Activated naive CD4-positive, alpha-beta T cell treated with anti-CD3 and anti-CD28 coated beads, Interleukin-2, amount 50 U/mL, for 24 hours (primary cell): ENCODE data around the gene FCHSD2.
A peak's percentile ranks its signal among the peaks of the same experiment; 100 is the strongest.

Experiments used
- H3K27ac Mint-ChIP-seq: one replicate; pipeline ENCODE4 v1.8.0; 2021; ENCODE audit warnings: mild to moderate bottlenecking, mixed read lengths
- H3K27me3 Mint-ChIP-seq: one replicate; pipeline ENCODE4 v1.8.0; 2021; ENCODE audit warnings: mixed read lengths
- H3K36me3 Mint-ChIP-seq: one replicate; pipeline ENCODE4 v1.8.0; 2021; ENCODE audit warnings: mixed read lengths
- H3K4me1 Mint-ChIP-seq: one replicate; pipeline ENCODE4 v1.8.0; 2021; ENCODE audit warnings: mixed read lengths
- H3K4me3 Mint-ChIP-seq: one replicate; pipeline ENCODE4 v1.8.0; 2021; ENCODE audit warnings: mild to moderate bottlenecking, mixed read lengths
- H3K9me3 Mint-ChIP-seq: one replicate; pipeline ENCODE4 v1.8.0; 2021; ENCODE audit warnings: mixed read lengths

FCHSD2 gene

DNA sequence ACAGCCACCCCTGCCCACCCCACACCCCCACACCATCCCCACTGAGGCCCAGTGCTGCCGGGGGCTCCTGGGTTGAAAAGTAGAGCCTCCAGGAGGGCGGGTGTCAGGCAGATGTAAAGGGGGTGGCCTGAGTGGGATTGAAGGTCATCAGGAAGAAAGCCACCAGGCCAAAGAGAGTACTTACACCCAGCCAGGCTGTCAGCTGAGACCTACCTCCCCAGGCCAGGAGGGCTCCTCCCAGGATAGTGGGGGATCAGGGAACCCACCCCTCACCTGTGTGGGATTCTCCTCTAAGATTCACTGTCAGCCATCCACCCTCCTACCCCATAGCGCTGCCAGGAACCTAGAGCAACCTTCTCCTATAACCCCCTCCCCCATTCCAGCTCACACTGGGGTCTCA, 17.2 kb upstream of the FCHSD2 start:
- Mint-ChIP-seq H3K9me3 (no peaks in the 10 kb centered on the region), H3K27ac (no peak overlapping the region), H3K27me3 (no peaks in the 10 kb centered on the region), H3K4me1 (peaks cover 26% of the 10 kb centered on the region), H3K4me3 (no peak overlapping the region), H3K36me3 (no peaks in the 10 kb centered on the region)

GRCh38 chr11:73158356-73159051, 16.4 kb upstream of the FCHSD2 start:
- Mint-ChIP-seq H3K9me3 (no peaks in the 10 kb centered on the region), H3K36me3 (no peaks in the 10 kb centered on the region), H3K4me1 (peaks cover 34% of the 10 kb centered on the region), H3K27ac (no peak overlapping the region), H3K27me3 (no peaks in the 10 kb centered on the region), H3K4me3 (no peak overlapping the region)

GRCh38 chr11:73157101-73158010, 15.2 kb upstream of the FCHSD2 start:
- no peaks in the 10 kb centered on the region for H3K36me3 Mint-ChIP-seq
- H3K4me3 Mint-ChIP-seq = no peak overlapping the region
- peak overlapping the region; percentile 62 for H3K27ac Mint-ChIP-seq

GRCh38 chr11:73156686-73157085, 14.6 kb upstream of the FCHSD2 start:
- Mint-ChIP-seq H3K27me3 (no peaks in the 10 kb centered on the region), H3K4me3 (no peak overlapping the region), H3K36me3 (no peaks in the 10 kb centered on the region), H3K27ac (peak overlapping the region; percentile 35), H3K9me3 (no peaks in the 10 kb centered on the region), H3K4me1 (peaks cover 49% of the 10 kb centered on the region)

More at GRCh38 chr11:73157101-73158010, 15.2 kb upstream of the FCHSD2 start:
- no peaks in the 10 kb centered on the region for H3K9me3 Mint-ChIP-seq
- H3K4me1 Mint-ChIP-seq = peaks cover 45% of the 10 kb centered on the region
- H3K27me3 Mint-ChIP-seq = no peaks in the 10 kb centered on the region

DNA sequence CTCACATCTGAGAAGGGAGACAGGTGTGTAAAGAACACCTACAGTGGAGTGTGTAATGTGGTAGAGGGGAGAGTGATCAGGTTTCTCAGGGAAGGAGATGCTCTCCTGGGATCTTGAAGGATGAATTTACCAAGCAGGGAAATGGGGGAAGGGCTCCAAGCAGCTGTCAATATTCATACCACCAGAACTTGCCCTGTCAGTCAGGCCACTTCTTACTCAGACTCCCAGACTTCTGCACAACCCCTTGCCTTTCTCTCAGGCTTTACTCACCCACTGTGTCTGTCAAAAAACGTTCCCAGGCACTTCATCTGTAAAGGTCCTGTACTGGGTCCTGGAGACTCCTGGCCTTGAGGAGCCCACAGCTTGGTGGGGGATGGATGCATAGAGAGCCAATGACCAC, 14.0 kb upstream of the FCHSD2 start:
- H3K27ac Mint-ChIP-seq = no peak overlapping the region
- no peak overlapping the region for H3K4me3 Mint-ChIP-seq
- H3K36me3 Mint-ChIP-seq = no peaks in the 10 kb centered on the region
- no peaks in the 10 kb centered on the region for H3K9me3 Mint-ChIP-seq
- H3K4me1 Mint-ChIP-seq = peaks cover 53% of the 10 kb centered on the region
- H3K27me3 Mint-ChIP-seq = no peaks in the 10 kb centered on the region

DNA sequence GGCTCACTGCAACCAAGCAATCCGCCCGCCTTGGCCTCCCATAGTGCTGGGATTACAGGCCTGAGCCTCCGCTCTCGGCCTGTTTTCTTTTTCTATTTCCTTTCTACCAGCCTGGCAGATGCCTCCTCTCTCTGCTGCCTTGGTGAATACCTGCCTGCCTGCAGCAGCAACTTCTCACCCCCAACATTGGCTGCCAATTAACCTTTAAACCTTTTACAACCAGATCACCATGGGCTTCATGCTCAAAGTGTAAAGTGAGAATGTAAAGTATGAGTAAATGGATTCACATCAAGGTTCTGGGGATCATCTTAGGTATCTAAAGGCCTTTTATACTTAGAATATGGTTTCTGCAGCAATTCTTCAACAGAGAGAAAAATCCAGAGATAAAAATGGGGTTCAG, 13.0 kb upstream of the FCHSD2 start:
- H3K27me3 Mint-ChIP-seq = no peaks in the 10 kb centered on the region
- no peaks in the 10 kb centered on the region for H3K36me3 Mint-ChIP-seq
- H3K27ac Mint-ChIP-seq = peak overlapping the region; percentile 90
- peak overlapping the region; percentile 31 for H3K4me3 Mint-ChIP-seq
- peaks cover 63% of the 10 kb centered on the region for H3K4me1 Mint-ChIP-seq
- H3K9me3 Mint-ChIP-seq = no peaks in the 10 kb centered on the region

DNA sequence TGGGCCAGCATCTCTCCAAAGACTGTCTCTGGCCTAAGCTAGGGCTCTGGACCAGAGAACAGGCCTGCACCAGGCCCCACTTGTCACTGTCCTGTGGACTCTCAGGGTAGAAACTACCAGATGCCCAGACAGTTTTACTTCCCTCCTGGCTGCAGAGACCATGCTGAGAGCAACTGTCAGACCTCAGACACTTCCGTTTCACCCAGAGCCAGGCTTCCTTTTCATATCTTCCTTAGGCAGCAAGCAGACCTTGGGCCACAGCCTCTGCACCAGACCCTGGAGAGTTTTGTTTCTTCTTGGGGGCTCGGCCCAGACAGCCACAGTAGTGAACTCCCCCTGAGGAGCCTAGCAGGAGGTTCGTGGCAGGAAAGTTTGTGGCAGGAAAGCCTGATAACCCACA, 12.1 kb upstream of the FCHSD2 start:
- peak overlapping the region; percentile 76 for H3K27ac Mint-ChIP-seq
- no peaks in the 10 kb centered on the region for H3K9me3 Mint-ChIP-seq

GRCh38 chr11:73152861-73153483, 10.9 kb upstream of the FCHSD2 start:
- no peaks in the 10 kb centered on the region for H3K9me3 Mint-ChIP-seq
- H3K27ac Mint-ChIP-seq = peak overlapping the region; percentile 76
- H3K27me3 Mint-ChIP-seq = no peaks in the 10 kb centered on the region
- H3K4me1 Mint-ChIP-seq = peaks cover 66% of the 10 kb centered on the region
- H3K4me3 Mint-ChIP-seq = peak overlapping the region; percentile 0
- no peaks in the 10 kb centered on the region for H3K36me3 Mint-ChIP-seq

More for the DNA sequence above, 12.1 kb upstream of the FCHSD2 start:
- Mint-ChIP-seq H3K4me3 (peak overlapping the region; percentile 48), H3K27me3 (no peaks in the 10 kb centered on the region), H3K36me3 (no peaks in the 10 kb centered on the region), H3K4me1 (peaks cover 69% of the 10 kb centered on the region)

- Mint-ChIP-seq H3K4me3 (no peak overlapping the region), H3K27ac (peak overlapping the region; percentile 38), H3K4me1 (peaks cover 70% of the 10 kb centered on the region), H3K27me3 (no peaks in the 10 kb centered on the region), H3K36me3 (no peaks in the 10 kb centered on the region), H3K9me3 (no peaks in the 10 kb centered on the region)
Observed at GRCh38 chr11:73152086-73152853, 10.2 kb upstream of the FCHSD2 start.

DNA sequence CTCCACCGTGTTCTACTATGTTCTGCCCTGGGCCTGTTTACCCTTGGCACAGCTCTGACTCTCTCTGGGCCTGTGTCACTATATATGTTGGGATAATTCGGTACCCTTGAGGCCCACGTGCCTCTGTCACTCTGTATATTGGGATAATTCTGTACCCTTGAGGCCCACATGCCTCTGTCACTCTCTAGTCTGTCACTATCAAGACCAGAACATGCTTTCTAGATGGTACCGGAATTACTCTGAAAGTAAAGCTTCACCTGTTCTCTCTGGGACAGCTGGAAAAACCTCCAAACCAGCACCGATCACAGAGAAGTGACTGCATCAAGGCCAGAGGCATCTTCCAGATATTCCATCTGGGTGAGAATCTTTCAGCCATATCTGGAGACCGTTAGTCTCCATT, 9.3 kb upstream of the FCHSD2 start:
- Mint-ChIP-seq H3K4me1 (peaks cover 67% of the 10 kb centered on the region), H3K36me3 (no peaks in the 10 kb centered on the region), H3K27ac (no peak overlapping the region), H3K9me3 (no peaks in the 10 kb centered on the region), H3K27me3 (no peaks in the 10 kb centered on the region), H3K4me3 (no peak overlapping the region)

DNA sequence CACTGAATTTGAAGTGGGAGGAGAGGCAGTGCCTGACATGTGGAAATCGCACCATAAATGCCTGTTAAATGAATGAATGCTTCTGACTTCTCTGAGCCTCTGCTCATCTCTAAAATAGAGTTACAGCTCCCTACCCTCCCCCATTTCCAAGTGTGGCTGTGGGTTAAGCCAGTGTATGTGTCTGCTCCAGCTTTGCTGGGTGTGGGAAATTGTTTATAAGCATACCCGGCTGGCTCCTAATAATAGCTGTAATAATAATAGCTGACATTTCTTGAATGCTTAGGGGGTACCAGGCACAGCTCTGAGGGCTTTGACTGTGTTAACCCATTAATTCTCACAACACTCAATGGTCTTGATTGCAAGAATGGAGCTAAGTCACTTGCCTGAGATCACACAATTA, 7.0 kb upstream of the FCHSD2 start:
- no peaks in the 10 kb centered on the region for H3K36me3 Mint-ChIP-seq
- H3K4me1 Mint-ChIP-seq = peaks cover 45% of the 10 kb centered on the region
- no peak overlapping the region for H3K4me3 Mint-ChIP-seq
- no peak overlapping the region for H3K27ac Mint-ChIP-seq
- no peaks in the 10 kb centered on the region for H3K9me3 Mint-ChIP-seq
- H3K27me3 Mint-ChIP-seq = no peaks in the 10 kb centered on the region

GRCh38 chr11:73147771-73148681, 5.9 kb upstream of the FCHSD2 start:
- Mint-ChIP-seq H3K4me1 (peaks cover 44% of the 10 kb centered on the region), H3K27ac (no peak overlapping the region), H3K9me3 (no peaks in the 10 kb centered on the region), H3K4me3 (no peak overlapping the region), H3K36me3 (no peaks in the 10 kb centered on the region), H3K27me3 (no peaks in the 10 kb centered on the region)

- H3K27me3 Mint-ChIP-seq = no peaks in the 10 kb centered on the region
- H3K27ac Mint-ChIP-seq = no peak overlapping the region
- H3K4me3 Mint-ChIP-seq = no peak overlapping the region
- no peaks in the 10 kb centered on the region for H3K36me3 Mint-ChIP-seq
- H3K4me1 Mint-ChIP-seq = peaks cover 33% of the 10 kb centered on the region
- no peaks in the 10 kb centered on the region for H3K9me3 Mint-ChIP-seq
Observed at GRCh38 chr11:73145986-73146575, 4.0 kb upstream of the FCHSD2 start.

DNA sequence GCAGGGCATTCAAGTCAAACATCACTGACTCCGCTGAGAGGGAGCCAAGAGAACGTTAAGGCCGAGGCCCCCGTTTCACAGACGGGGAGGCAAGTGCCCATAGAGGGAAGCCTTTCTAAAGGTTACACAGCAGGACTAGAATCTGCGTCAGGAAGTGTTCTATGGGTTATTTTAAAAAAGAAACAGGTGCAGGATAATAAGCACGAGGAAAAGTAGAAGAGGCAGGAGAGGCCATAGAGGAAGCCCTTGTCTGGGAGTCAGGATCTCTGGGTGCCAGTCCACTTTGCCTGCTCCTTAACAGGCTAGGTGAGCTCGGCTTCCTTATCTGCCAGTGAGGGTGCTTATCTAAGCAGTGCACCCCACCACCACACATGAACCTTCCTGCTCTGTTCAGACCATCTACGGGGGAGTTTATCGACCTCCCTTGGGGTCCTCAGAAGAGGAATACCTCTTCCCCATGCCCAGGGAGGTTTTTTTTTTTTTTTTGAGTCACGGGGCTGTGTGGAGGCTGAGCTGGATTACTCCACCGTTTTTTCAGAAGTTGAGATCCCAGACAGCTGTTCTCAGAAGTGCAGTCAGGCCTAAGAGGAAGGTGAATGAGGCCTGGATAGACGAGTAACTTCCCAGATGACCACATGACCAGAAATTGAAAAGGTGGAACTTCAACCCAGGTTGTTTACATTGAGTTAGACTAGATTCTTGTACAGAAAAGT, 1.2 kb upstream of the FCHSD2 start:
- no peaks in the 10 kb centered on the region for H3K36me3 Mint-ChIP-seq
- H3K9me3 Mint-ChIP-seq = no peaks in the 10 kb centered on the region
- H3K27me3 Mint-ChIP-seq = no peaks in the 10 kb centered on the region
- H3K27ac Mint-ChIP-seq = peak overlapping the region; percentile 94
- H3K4me1 Mint-ChIP-seq = peaks cover 41% of the 10 kb centered on the region
- peak overlapping the region; percentile 86 for H3K4me3 Mint-ChIP-seq
